WTC11 (cell line): ENCODE data around the gene ANTXR1. TPM values are rescaled to one million over a fixed set of nuclear protein-coding genes. Genes with fewer than 3 reads are reported as not detected.

Source experiments
- ATAC-seq: fragments of 200-7000 bp; cut with Tn5 transposase; 2 replicates; pipeline ENCODE4 v1.10.0; 2021; ENCODE audit warnings: mild to moderate bottlenecking, moderate library complexity
- CTCF ChIA-PET: fragments of 300-600 bp; sonication (Branson Sonifier 250); formaldehyde crosslinking; loops from one replicate; lab custom pipeline; 2021; ENCODE audit warnings: antibody characterized with exemption; lab: Charles Lee
- POLR2A ChIA-PET: fragments of 350-600 bp; sonication (Branson Sonifier 250); formaldehyde crosslinking; loops from one replicate; lab custom pipeline; 2021; ENCODE audit warnings: antibody characterized with exemption; lab: Charles Lee
- DNase-seq: peaks from one replicate; pipeline ENCODE4 v3.0.0; 2021; ENCODE audit warnings: low spot score
- H3K27ac Mint-ChIP-seq: 2 replicates; pipeline ENCODE4 v1.8.0; 2021; ENCODE audit warnings: mixed read lengths
- H3K27me3 Mint-ChIP-seq: 2 replicates; pipeline ENCODE4 v1.8.0; 2021; ENCODE audit warnings: low read depth, mild to moderate bottlenecking, moderate library complexity, mixed read lengths
- H3K36me3 Mint-ChIP-seq: 2 replicates; pipeline ENCODE4 v1.8.0; 2021; ENCODE audit warnings: mixed read lengths
- H3K4me1 Mint-ChIP-seq: 2 replicates; pipeline ENCODE4 v1.8.0; 2022; ENCODE audit warnings: mixed read lengths
- H3K4me3 Mint-ChIP-seq: 2 replicates; pipeline ENCODE4 v1.8.0; 2021; ENCODE audit warnings: mild to moderate bottlenecking, moderate library complexity, mixed read lengths
- H3K9me3 Mint-ChIP-seq: 2 replicates; pipeline ENCODE4 v1.8.0; 2021; ENCODE audit warnings: mixed read lengths
- ATF1 ChIP-seq: sonication (generic); formaldehyde crosslinking; IDR thresholded peaks from 2 replicates; pipeline ENCODE4 v1.8.1; 2023; ENCODE audit warnings: mild to moderate bottlenecking, moderate library complexity, missing genetic modification reagents
- ATF3 ChIP-seq: sonication (generic); formaldehyde crosslinking; conservative IDR thresholded peaks from 2 replicates; pipeline ENCODE4 v1.8.1; 2022; ENCODE audit warnings: mild to moderate bottlenecking, missing genetic modification reagents
- CREB1 ChIP-seq: sonication (generic); formaldehyde crosslinking; IDR thresholded peaks from 2 replicates; pipeline ENCODE4 v1.8.0; 2023; ENCODE audit warnings: mild to moderate bottlenecking, missing genetic modification reagents
- E2F1 ChIP-seq: sonication (generic); formaldehyde crosslinking; IDR thresholded peaks from 2 replicates; pipeline ENCODE4 v1.8.0; 2022; ENCODE audit warnings: mild to moderate bottlenecking, missing genetic modification reagents
- ERG ChIP-seq: fragments of 250-450 bp; sonication (Bioruptor Pico); IDR thresholded peaks from 2 replicates; pipeline ENCODE4 v1.8.0; 2021; ENCODE audit warnings: mild to moderate bottlenecking
- ESRRA ChIP-seq: sonication (generic); formaldehyde crosslinking; IDR thresholded peaks from 2 replicates; pipeline ENCODE4 v1.8.1; 2022; ENCODE audit warnings: mild to moderate bottlenecking, missing genetic modification reagents, borderline replicate concordance
- FOXP4 ChIP-seq: sonication (generic); formaldehyde crosslinking; IDR thresholded peaks from 2 replicates; pipeline ENCODE4 v1.8.0; 2022; ENCODE audit warnings: mild to moderate bottlenecking, missing genetic modification reagents
- GABPB1 ChIP-seq: sonication (generic); formaldehyde crosslinking; IDR thresholded peaks from 2 replicates; pipeline ENCODE4 v1.8.1; 2023; ENCODE audit warnings: mild to moderate bottlenecking, missing genetic modification reagents
- GTF2I ChIP-seq: fragments of 250-450 bp; sonication (Bioruptor Pico); conservative IDR thresholded peaks from 2 replicates; pipeline ENCODE4 v1.4.0; 2021; ENCODE audit warnings: mild to moderate bottlenecking
- HMGA2 ChIP-seq: fragments of 250-450 bp; sonication (Bioruptor Pico); IDR thresholded peaks from 2 replicates; pipeline ENCODE4 v1.4.0; 2021; ENCODE audit warnings: mild to moderate bottlenecking, moderate library complexity
- HMGXB4 ChIP-seq: sonication (generic); formaldehyde crosslinking; IDR thresholded peaks from 2 replicates; pipeline ENCODE4 v1.8.1; 2023; ENCODE audit warnings: mild to moderate bottlenecking, moderate library complexity, missing genetic modification reagents
- IRF2 ChIP-seq: sonication (generic); formaldehyde crosslinking; IDR thresholded peaks from 2 replicates; pipeline ENCODE4 v1.8.0; 2022; ENCODE audit warnings: low read depth, missing genetic modification reagents, borderline replicate concordance
- JAZF1 ChIP-seq: fragments of 250-450 bp; sonication (Bioruptor Pico); IDR thresholded peaks from 2 replicates; pipeline ENCODE4 v1.9.0; 2021; ENCODE audit warnings: moderate library complexity, mild to moderate bottlenecking, inconsistent platforms
- MAX ChIP-seq: sonication (generic); formaldehyde crosslinking; IDR thresholded peaks from 2 replicates; pipeline ENCODE4 v1.8.0; 2022; ENCODE audit warnings: mild to moderate bottlenecking, missing genetic modification reagents
- MLX ChIP-seq: sonication (generic); formaldehyde crosslinking; IDR thresholded peaks from 2 replicates; pipeline ENCODE4 v1.8.1; 2023; ENCODE audit warnings: mild to moderate bottlenecking, missing genetic modification reagents, moderate library complexity
- NFE2L1 ChIP-seq: sonication (generic); formaldehyde crosslinking; IDR thresholded peaks from 2 replicates; pipeline ENCODE4 v1.8.1; 2023; ENCODE audit warnings: missing genetic modification reagents
- SMAD3 ChIP-seq: sonication (generic); formaldehyde crosslinking; IDR thresholded peaks from 2 replicates; pipeline ENCODE4 v1.8.0; 2022; ENCODE audit warnings: missing genetic modification reagents, mild to moderate bottlenecking, borderline replicate concordance
- TCF7 ChIP-seq: sonication (generic); formaldehyde crosslinking; IDR thresholded peaks from 2 replicates; pipeline ENCODE4 v1.8.0; 2022; ENCODE audit warnings: mild to moderate bottlenecking, low read depth, missing genetic modification reagents, moderate library complexity
- TEAD1 ChIP-seq: sonication (generic); formaldehyde crosslinking; IDR thresholded peaks from 2 replicates; pipeline ENCODE4 v1.8.0; 2022; ENCODE audit warnings: mild to moderate bottlenecking, missing genetic modification reagents
- USF1 ChIP-seq: sonication (generic); formaldehyde crosslinking; IDR thresholded peaks from 2 replicates; pipeline ENCODE4 v1.8.0; 2022; ENCODE audit warnings: mild to moderate bottlenecking, missing genetic modification reagents
- ZBTB21 ChIP-seq: sonication (generic); formaldehyde crosslinking; IDR thresholded peaks from 2 replicates; pipeline ENCODE4 v1.8.1; 2023; ENCODE audit warnings: mild to moderate bottlenecking, missing genetic modification reagents, borderline replicate concordance
- ZNF138 ChIP-seq: sonication (generic); formaldehyde crosslinking; conservative IDR thresholded peaks from 2 replicates; pipeline ENCODE4 v1.8.1; 2022; ENCODE audit warnings: mild to moderate bottlenecking, moderate library complexity, missing genetic modification reagents
- ZNF317 ChIP-seq: sonication (generic); formaldehyde crosslinking; IDR thresholded peaks from 2 replicates; pipeline ENCODE4 v1.8.1; 2023; ENCODE audit warnings: low read depth, mild to moderate bottlenecking, moderate library complexity, missing genetic modification reagents, borderline replicate concordance
- ZNF671 ChIP-seq: fragments of 250-450 bp; sonication (Bioruptor Pico); IDR thresholded peaks from 2 replicates; pipeline ENCODE4 v1.8.0; 2021; ENCODE audit warnings: mild to moderate bottlenecking
- total RNA-seq: library from RNA; stranded (reverse); gene quantifications from 3 replicates; pipeline ENCODE4 v1.2.3, GENCODE V29; 2021

ANTXR1 gene
- total RNA-seq, 1 experiment from 2014 or later, result 30.0 TPM

GRCh38 chr2:69272803-69273471, 260.0 kb downstream of the ANTXR1 start:
- H3K36me3 Mint-ChIP-seq, result no peaks in the 10 kb centered on the region
- H3K27me3 Mint-ChIP-seq, result peaks cover 6% of the 10 kb centered on the region
- CTCF ChIA-PET, result no interaction called here
- H3K9me3 Mint-ChIP-seq, result peaks cover 3% of the 10 kb centered on the region; the same call in 1 of the 2 replicates
- POLR2A ChIA-PET, result no interaction called here
- DNase-seq (no peak), ATAC-seq (no peak)
- no peak for TF ChIP-seq ERG (CRISPR knock-in tag)
- no peak for TF ChIP-seq FOXP4
- TF ChIP-seq JAZF1 (CRISPR knock-in tag), result no peak
- TF ChIP-seq ZNF671 (CRISPR knock-in tag), result no peak
- TF ChIP-seq GABPB1 (CRISPR knock-in tag), result peak; percentile 31; the same call in 1 of the 2 replicates
- H3K4me1 Mint-ChIP-seq, result no peaks in the 10 kb centered on the region
- H3K27ac Mint-ChIP-seq, result no peak overlapping the region
- H3K4me3 Mint-ChIP-seq, result no peak overlapping the region

- Mint-ChIP-seq H3K4me3 (no peak overlapping the region), H3K9me3 (no peaks in the 10 kb centered on the region), H3K27me3 (peaks cover 6% of the 10 kb centered on the region), H3K4me1 (no peaks in the 10 kb centered on the region), H3K36me3 (no peaks in the 10 kb centered on the region), H3K27ac (no peak overlapping the region)
- ChIA-PET CTCF (no interaction called here), POLR2A (no interaction called here)
- ATAC-seq (no peak), DNase-seq (no peak)
- TF ChIP-seq ESRRA (CRISPR knock-in tag) (no peak), ZNF138 (CRISPR knock-in tag) (no peak), JAZF1 (CRISPR knock-in tag) (no peak), IRF2 (CRISPR knock-in tag) (no peak), E2F1 (CRISPR knock-in tag) (no peak), TCF7 (no peak), GTF2I (CRISPR knock-in tag) (no peak), NFE2L1 (CRISPR knock-in tag) (no peak), MAX (CRISPR knock-in tag) (no peak), USF1 (CRISPR knock-in tag) (no peak), HMGA2 (CRISPR knock-in tag) (no peak)
These were observed 262.5 kb downstream of the ANTXR1 start for GRCh38 chr2:69275490-69275889.

- H3K27me3 Mint-ChIP-seq, result peaks cover 6% of the 10 kb centered on the region
- no peak for ATAC-seq
- no peak overlapping the region for H3K4me3 Mint-ChIP-seq
- peaks cover 3% of the 10 kb centered on the region; the same call in 1 of the 2 replicates for H3K9me3 Mint-ChIP-seq
- no peaks in the 10 kb centered on the region for H3K4me1 Mint-ChIP-seq
- ChIA-PET CTCF (no interaction called here), POLR2A (no interaction called here)
- no peaks in the 10 kb centered on the region for H3K36me3 Mint-ChIP-seq
- no peak overlapping the region for H3K27ac Mint-ChIP-seq
- no peak for DNase-seq
- TF ChIP-seq CREB1 (CRISPR knock-in tag), result no peak
- TF ChIP-seq TEAD1 (CRISPR knock-in tag), result no peak
- no peak for TF ChIP-seq SMAD3 (CRISPR knock-in tag)
- TF ChIP-seq ZBTB21 (CRISPR knock-in tag), result no peak
- TF ChIP-seq ATF1, result no peak
- TF ChIP-seq ZNF671 (CRISPR knock-in tag), result no peak
- TF ChIP-seq ZNF317 (CRISPR knock-in tag), result no peak
- TF ChIP-seq ATF3 (CRISPR knock-in tag), result no peak
- TF ChIP-seq MLX (CRISPR knock-in tag), result no peak
- TF ChIP-seq HMGXB4 (CRISPR knock-in tag), result no peak
These were observed 265.4 kb downstream of the ANTXR1 start for GRCh38 chr2:69278366-69278765.
